Kidney capillary endothelial cell (primary cell): ENCODE measurements around the gene HOXB2.

Experiments used
- DNase-seq: peaks from one replicate; pipeline ENCODE4 v3.0.0-alpha.2; 2018; ENCODE audit warnings: low spot score

HOXB2 gene

GRCh38 chr17:48565925-48566710 lies 21.2 kb upstream of the HOXB2 start:
- no peak for DNase-seq

DNA sequence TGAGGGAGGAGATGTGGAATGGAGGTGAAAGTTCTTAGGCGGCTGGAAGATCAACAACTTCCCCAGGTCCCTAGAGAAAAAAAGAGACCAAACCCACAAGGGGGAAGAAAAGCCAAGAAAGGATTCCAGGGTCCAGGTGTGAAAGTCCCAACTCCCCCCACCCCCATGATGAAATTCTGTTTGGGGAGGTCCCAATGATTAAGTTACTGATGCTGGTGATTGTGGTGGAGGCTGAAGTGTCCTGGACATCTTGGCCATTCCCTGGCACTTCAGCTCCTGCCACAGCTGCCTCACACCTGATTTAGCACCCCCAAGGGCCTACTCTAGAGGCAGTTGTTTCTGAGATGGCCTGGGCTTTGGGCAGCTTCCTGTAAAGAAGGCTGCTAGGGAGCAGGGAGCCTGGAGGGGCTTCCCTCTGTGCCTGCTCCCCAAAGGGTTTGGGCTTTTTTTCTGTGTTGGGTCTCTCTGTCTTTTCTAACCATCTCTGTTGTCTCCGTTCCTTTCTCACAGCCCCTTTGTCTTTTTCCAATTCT lies 20.2 kb upstream of the HOXB2 start:
- DNase-seq, result no peak

- no peak for DNase-seq
Measured at GRCh38 chr17:48564188-48565021, 19.5 kb upstream of the HOXB2 start.

GRCh38 chr17:48563867-48564187 lies 18.9 kb upstream of the HOXB2 start:
- DNase-seq, result no peak

GRCh38 chr17:48563385-48563838 lies 18.5 kb upstream of the HOXB2 start:
- no peak for DNase-seq

DNA sequence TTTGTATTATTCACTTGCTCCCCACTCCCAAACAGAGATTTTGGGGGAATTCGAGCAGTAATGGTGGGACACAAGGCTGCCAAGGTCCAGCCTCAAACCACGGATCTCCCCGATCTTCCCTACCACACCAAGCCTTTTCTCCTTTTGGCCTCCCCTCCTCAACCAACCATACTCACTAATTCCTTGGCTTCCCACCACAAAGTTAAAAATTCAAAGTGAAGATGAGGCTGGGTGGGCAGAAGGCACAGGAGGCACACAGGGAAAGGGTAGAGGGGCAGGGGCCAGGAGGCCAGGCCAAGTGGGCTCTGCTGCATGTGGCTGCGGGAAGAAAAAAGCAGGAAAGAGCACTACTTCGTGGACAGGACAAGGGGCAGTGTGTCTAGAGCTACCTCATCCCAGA lies 18.0 kb upstream of the HOXB2 start:
- DNase-seq, result no peak

DNA sequence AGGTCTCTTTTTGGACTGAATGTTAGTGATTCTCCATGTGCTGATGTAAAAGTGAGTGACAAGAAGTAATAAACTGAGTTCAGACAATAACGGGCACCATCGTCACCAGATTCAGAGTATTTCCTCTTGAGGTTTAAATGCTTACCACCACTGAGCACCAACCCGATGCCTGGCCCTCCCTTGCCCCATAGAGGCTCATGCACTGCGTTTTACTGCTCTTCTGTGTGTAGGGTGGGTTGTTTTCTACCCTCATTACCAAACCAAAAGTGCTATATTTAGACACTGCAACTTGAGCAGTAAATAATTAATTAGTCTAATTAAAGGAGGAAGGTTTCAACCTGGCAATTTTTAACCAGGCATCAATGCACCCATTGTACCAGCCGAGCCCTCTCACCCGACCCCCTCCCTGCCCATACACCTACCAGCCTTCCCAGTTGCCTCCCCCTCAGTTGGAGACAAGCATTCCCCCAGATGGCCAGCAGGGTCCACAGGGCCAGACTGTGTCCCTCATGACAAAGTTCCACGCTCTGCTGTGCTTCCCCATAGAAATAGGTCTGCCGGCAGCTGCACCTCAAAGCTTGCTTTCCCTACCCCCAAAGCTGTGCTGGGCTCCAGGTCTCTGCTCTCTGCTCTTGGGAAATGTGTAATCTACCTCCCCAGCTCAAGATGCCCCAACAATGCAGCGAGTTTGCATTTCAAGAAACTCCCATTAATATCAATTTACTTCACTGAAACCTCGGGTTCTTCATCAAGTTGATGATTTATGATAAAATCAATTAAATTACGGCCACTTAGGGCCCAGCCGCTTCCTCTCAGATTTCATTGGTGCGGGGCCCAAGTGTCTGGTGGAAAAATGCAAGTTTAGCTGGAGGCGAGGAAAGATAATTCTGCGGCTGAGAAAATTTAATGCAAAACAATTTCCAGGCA lies 17.2 kb upstream of the HOXB2 start:
- DNase-seq, result no peak

GRCh38 chr17:48559840-48560817 lies 15.2 kb upstream of the HOXB2 start:
- DNase-seq, result no peak

- DNase-seq, result no peak
Measured at GRCh38 chr17:48559122-48559839, 14.4 kb upstream of the HOXB2 start.

GRCh38 chr17:48558831-48559121 lies 13.9 kb upstream of the HOXB2 start:
- no peak for DNase-seq

- no peak for DNase-seq
Measured at GRCh38 chr17:48558057-48558830, 13.3 kb upstream of the HOXB2 start.

GRCh38 chr17:48556576-48557401 lies 11.9 kb upstream of the HOXB2 start:
- DNase-seq, result no peak

- no peak for DNase-seq
Measured at GRCh38 chr17:48556229-48556575, 11.3 kb upstream of the HOXB2 start.

GRCh38 chr17:48555258-48556228 lies 10.6 kb upstream of the HOXB2 start:
- no peak for DNase-seq

DNA sequence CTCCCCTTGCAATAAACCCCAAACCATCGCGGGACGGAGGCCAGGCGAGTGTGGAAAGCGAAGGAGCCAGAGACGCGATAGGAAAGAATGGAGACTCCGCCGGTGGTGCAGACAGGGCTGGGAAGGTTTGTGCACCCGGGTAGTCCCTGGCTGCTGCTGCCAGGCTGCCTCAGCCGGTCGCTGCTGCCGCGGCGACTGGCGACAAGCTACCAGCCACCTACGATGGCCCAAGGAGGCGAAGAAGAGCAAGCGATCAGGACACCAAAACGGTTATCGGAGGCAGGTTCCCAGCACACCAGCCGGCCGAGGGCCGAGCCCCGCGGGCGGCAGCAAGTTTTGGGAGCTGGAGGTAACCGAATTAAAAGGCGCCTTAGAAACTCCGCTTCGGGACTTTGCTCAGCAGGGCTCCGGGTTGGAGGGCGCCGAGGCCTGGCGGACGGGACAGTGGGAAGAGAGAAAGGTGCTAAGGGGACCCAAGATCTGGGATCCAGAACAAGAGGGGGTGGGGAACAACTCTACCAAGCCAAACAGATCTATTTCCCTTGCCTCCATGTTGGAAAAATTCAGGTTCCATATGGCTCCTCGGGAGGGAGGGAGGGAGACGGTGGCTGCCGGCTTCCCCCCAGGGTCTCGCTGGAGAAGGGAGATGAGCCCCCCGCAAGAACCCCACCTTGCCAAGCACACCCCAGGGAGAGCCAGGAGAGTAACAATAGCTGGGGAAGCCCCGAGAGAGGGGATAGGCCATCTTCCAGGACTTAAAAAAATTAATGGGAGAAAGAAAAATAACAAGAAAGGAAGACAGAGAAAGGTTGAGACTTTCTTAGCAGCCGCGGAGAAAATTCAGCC lies 9.7 kb upstream of the HOXB2 start:
- DNase-seq, result no peak

- no peak for DNase-seq
Measured at GRCh38 chr17:48553826-48554225, 8.9 kb upstream of the HOXB2 start.

DNA sequence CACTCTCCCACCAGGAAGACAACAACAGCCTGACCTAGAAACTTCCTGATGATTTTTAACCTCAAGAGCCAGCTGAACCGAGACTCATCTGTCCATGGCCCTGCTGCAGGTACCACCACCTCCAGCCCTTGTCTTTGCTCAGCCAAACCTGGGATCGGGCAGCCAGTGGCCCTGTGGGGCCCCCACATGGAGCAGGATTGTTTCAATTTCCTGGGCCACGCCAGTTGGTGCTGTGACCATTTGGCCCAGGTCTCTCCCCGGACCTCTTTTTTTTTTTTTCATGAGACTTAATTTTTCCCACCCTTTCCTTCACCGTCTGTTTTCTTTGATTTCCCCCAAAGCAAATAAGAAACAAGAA lies 8.3 kb upstream of the HOXB2 start:
- DNase-seq, result no peak
